Bronchial epithelial cell (primary cell): ENCODE results near the gene TTC27. TPM values are rescaled to one million over a fixed set of nuclear protein-coding genes. Genes with fewer than 3 reads are reported as not detected.

Source experiments
- DNase-seq: peaks from one replicate; pipeline ENCODE4 v3.0.0-alpha.2; 2010; ENCODE audit warnings: low read depth
- FAIRE-seq: peaks from 2 replicates; lab custom pipeline; 2011; peaks lifted over from hg19 to GRCh38; lab: Jason Lieb, UNC
- H3K27me3 ChIP-seq: 2 replicates; pipeline ENCODE4 v1.5.1; 2011; ENCODE audit warnings: low read length; ENCODE audit not compliant: control insufficient read depth, insufficient read depth
- H3K36me3 ChIP-seq: 2 replicates; pipeline ENCODE4 v1.5.1; 2011; ENCODE audit warnings: low read length; ENCODE audit not compliant: control insufficient read depth, insufficient read depth
- H3K4me3 ChIP-seq: 2 replicates; pipeline ENCODE4 v1.5.1; 2011; ENCODE audit warnings: mild to moderate bottlenecking, low read depth, low read length, control low read depth
- CTCF ChIP-seq: IDR thresholded peaks from 2 replicates; pipeline ENCODE4 v1.5.1; 2011; ENCODE audit warnings: mild to moderate bottlenecking, moderate library complexity, low read length, control low read depth, inconsistent platforms; ENCODE audit not compliant: insufficient read depth, severe bottlenecking
- total RNA-seq: library from RNA; depleted of rRNA; stranded (reverse); fragments of >200 nt; gene quantifications from 2 replicates; pipeline ENCODE4 v1.2.1, GENCODE V29; 2014

TTC27 gene
- total RNA-seq, 1 donor from 2014 or later, result 25.3 TPM

- H3K27me3 ChIP-seq, result no peaks in the 10 kb centered on the region
- H3K4me3 ChIP-seq, result no peak overlapping the region
- no peak for TF ChIP-seq CTCF
- no peak for DNase-seq
- FAIRE-seq, result no peak
- no peaks in the 10 kb centered on the region for H3K36me3 ChIP-seq
Observed at GRCh38 chr2:32824070-32824809, 196.4 kb downstream of the TTC27 start.

DNA sequence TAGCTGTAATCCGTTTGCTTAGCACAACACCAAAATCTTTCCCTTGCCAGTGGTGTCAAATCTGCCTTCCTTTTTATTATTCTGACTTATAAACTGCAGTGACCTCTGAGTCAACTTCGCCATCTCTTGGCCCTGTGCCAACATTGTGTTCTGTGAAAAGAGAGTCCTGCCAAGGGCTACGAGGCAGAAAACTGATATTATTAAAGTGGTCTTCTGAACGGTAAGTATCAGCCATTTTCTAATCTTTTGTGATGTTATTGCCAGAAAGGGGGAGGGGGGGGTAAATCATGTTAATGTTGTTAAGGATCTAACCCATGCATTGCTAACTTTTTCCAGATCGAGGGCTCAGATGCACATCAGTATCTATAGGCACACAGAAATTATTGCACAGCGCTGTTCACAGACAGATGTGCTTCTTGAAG lies 197.5 kb downstream of the TTC27 start:
- H3K27me3 ChIP-seq, result no peaks in the 10 kb centered on the region
- H3K36me3 ChIP-seq, result no peaks in the 10 kb centered on the region
- FAIRE-seq, result no peak
- H3K4me3 ChIP-seq, result no peak overlapping the region
- no peak for DNase-seq
- TF ChIP-seq CTCF, result no peak

DNA sequence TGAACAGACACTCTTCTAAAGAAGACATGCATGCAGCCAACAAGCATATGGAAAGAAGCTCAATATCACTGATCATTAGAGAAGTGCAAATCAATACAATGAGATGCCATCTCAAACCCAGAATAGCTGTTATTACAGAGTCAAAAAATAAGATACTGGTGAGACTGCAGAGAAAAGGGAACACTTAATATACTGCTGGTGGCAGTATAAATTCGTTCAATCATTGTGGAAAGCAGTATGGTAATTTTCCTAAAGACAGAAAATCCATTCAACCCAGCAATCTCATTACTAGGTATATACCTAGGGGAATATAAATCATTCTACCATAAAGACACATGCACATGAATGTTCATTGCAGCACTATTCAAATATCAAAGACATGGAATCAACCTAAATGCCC lies 202.3 kb downstream of the TTC27 start:
- DNase-seq (no peak), FAIRE-seq (no peak)
- TF ChIP-seq CTCF, result no peak
- H3K36me3 ChIP-seq, result no peaks in the 10 kb centered on the region
- no peak overlapping the region for H3K4me3 ChIP-seq
- no peaks in the 10 kb centered on the region for H3K27me3 ChIP-seq

GRCh38 chr2:32832821-32833220 lies 205.0 kb downstream of the TTC27 start:
- FAIRE-seq (no peak), DNase-seq (peak; percentile 4)
- Histone ChIP-seq H3K36me3 (no peaks in the 10 kb centered on the region), H3K27me3 (no peaks in the 10 kb centered on the region), H3K4me3 (no peak overlapping the region)
- TF ChIP-seq CTCF, result no peak

- no peak for DNase-seq
- TF ChIP-seq CTCF, result no peak
- H3K4me3 ChIP-seq, result no peak overlapping the region
- FAIRE-seq, result no peak
- no peaks in the 10 kb centered on the region for H3K27me3 ChIP-seq
- H3K36me3 ChIP-seq, result no peaks in the 10 kb centered on the region
Observed at GRCh38 chr2:32833709-32834108, 205.9 kb downstream of the TTC27 start.

GRCh38 chr2:32835148-32835547 lies 207.3 kb downstream of the TTC27 start:
- FAIRE-seq (no peak), DNase-seq (no peak)
- H3K4me3 ChIP-seq, result no peak overlapping the region
- H3K27me3 ChIP-seq, result no peaks in the 10 kb centered on the region
- TF ChIP-seq CTCF, result no peak
- H3K36me3 ChIP-seq, result no peaks in the 10 kb centered on the region
